ENCODE measurements around the gene DHRS3.
"Not testable (repeated sequence)": the region's sequence is repeated elsewhere in the genome, so short reads cannot be mapped to it uniquely, and the experiment has no call there.

Gene DHRS3

DNA sequence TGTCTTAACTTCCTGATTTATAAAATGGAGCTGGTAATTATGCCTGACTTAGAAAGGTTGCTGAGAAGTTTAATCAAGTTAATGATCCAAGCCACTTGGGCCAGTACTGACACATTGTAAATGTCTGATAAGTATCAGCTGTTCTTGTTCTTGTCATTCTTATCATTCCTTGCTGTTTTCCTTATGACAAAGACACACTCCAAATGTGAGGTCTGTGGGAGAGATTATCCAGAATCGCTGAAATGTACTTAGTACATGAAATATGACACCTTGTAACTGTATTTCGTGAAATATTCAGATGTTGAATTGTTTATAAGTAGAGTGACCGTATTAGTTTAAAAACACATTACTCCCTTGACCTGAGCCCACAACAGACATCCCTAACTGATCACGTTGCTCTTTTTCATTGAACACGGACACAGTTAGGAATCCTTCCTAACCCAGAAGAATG, 32.0 kb upstream of the DHRS3 start:
- Histone ChIP-seq H3K9me3 (ENCODE audit: control insufficient read depth, low read length) (no peaks in the 10 kb centered on the region), H4K91ac (ENCODE audit: low read length) (no peak overlapping the region), H3K9ac (ENCODE audit: low read length) (no peak overlapping the region), H3K27ac (ENCODE audit: low read length, poor library complexity, severe bottlenecking) (peak overlapping the region; percentile 57), H2AFZ (ENCODE audit: low read depth, low read length) (no peak overlapping the region), H3K23ac (ENCODE audit: low read length in 2 of 2) (no peak overlapping the region), H4K8ac (ENCODE audit: low read length) (no peak overlapping the region), H3K36me3 (ENCODE audit: control insufficient read depth in 1 of 2, insufficient read depth in 2 of 2, low read depth in 1 of 2, low read length in 2 of 2) (no peaks in the 10 kb centered on the region), H3K18ac (ENCODE audit: low read depth in 1 of 2, low read length in 2 of 2) (no peak overlapping the region), H3K4ac (ENCODE audit: low read depth in 1 of 2, low read length in 2 of 2) (no peak overlapping the region), H2AK5ac (ENCODE audit: low read length, severe bottlenecking) (no peak overlapping the region), H2BK5ac (ENCODE audit: low read depth, low read length, poor library complexity, severe bottlenecking) (no peak overlapping the region), H2BK15ac (ENCODE audit: low read depth, poor library complexity, severe bottlenecking) (no peak overlapping the region), H3K4me3 (ENCODE audit: insufficient read depth in 1 of 2, low read depth in 1 of 2, low read length in 2 of 2) (no peak overlapping the region), H3K4me2 (ENCODE audit: low read length, poor library complexity, severe bottlenecking) (no peak overlapping the region), H3K79me1 (replicated peaks; ENCODE audit: low read length, poor library complexity, severe bottlenecking) (no peaks in the 10 kb centered on the region), H2BK120ac (ENCODE audit: low read depth, low read length) (no peak overlapping the region), H3K4me1 (ENCODE audit: control insufficient read depth, insufficient read depth, low read depth, low read length) (peaks cover 3% of the 10 kb centered on the region), H2BK12ac (ENCODE audit: low read length in 2 of 2) (no peak overlapping the region), H3K27me3 (ENCODE audit: control insufficient read depth in 1 of 2, insufficient read depth in 1 of 2, low read length in 2 of 2) (peaks cover 0 to 33% of the 10 kb centered on the region in 2 experiments), H3K14ac (ENCODE audit: low read length in 2 of 2) (no peak overlapping the region)
- WGBS: 81% methylated on average over 2 of the region's 5 CpGs
- DNase-seq: no peak

DNA sequence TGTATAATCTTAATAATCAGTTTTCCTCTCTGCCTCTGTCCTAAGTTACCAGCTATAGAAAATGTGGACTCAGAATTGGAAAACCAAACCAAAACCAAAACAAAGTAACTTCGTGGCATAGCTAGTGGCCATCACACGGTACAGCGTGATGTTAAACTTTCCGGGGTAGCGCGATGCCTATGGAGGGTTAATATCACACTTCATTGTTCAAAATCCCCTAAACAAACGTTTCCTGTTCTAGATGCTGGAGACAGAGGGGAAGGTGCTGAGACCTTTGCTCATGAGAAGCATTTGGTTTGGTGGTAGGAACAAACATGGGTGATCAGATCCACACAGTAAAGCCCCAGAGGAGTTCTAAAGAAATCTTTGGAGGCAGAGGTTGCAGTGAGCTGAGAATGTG, 30.7 kb upstream of the DHRS3 start:
- Histone ChIP-seq H3K36me3 (ENCODE audit: control insufficient read depth in 1 of 2, insufficient read depth in 2 of 2, low read depth in 1 of 2, low read length in 2 of 2) (no peaks in the 10 kb centered on the region), H4K91ac (ENCODE audit: low read length) (no peak overlapping the region), H3K9ac (ENCODE audit: low read length) (no peak overlapping the region), H2BK12ac (ENCODE audit: low read length in 2 of 2) (no peak overlapping the region), H2AK5ac (ENCODE audit: low read length, severe bottlenecking) (no peak overlapping the region), H2BK5ac (ENCODE audit: low read depth, low read length, poor library complexity, severe bottlenecking) (no peak overlapping the region), H3K4me1 (ENCODE audit: control insufficient read depth, insufficient read depth, low read depth, low read length) (peaks cover 3% of the 10 kb centered on the region), H2BK15ac (ENCODE audit: low read depth, poor library complexity, severe bottlenecking) (no peak overlapping the region), H3K23ac (ENCODE audit: low read length in 2 of 2) (no peak overlapping the region), H3K27ac (ENCODE audit: low read length, poor library complexity, severe bottlenecking) (no peak overlapping the region), H3K18ac (ENCODE audit: low read depth in 1 of 2, low read length in 2 of 2) (no peak overlapping the region), H2BK120ac (ENCODE audit: low read depth, low read length) (no peak overlapping the region), H3K4me3 (ENCODE audit: insufficient read depth in 1 of 2, low read depth in 1 of 2, low read length in 2 of 2) (no peak overlapping the region), H3K4me2 (ENCODE audit: low read length, poor library complexity, severe bottlenecking) (no peak overlapping the region), H3K14ac (ENCODE audit: low read length in 2 of 2) (no peak overlapping the region), H3K27me3 (ENCODE audit: control insufficient read depth in 1 of 2, insufficient read depth in 1 of 2, low read length in 2 of 2) (peaks cover 0 to 42% of the 10 kb centered on the region in 2 experiments), H4K8ac (ENCODE audit: low read length) (no peak overlapping the region), H3K9me3 (ENCODE audit: control insufficient read depth, low read length) (no peaks in the 10 kb centered on the region), H3K4ac (ENCODE audit: low read depth in 1 of 2, low read length in 2 of 2) (no peak overlapping the region), H3K79me1 (replicated peaks; ENCODE audit: low read length, poor library complexity, severe bottlenecking) (no peaks in the 10 kb centered on the region), H2AFZ (ENCODE audit: low read depth, low read length) (no peak overlapping the region)
- DNase-seq: no peak
- 0% methylated on average over 1 of the region's 7 CpGs for WGBS

DNA sequence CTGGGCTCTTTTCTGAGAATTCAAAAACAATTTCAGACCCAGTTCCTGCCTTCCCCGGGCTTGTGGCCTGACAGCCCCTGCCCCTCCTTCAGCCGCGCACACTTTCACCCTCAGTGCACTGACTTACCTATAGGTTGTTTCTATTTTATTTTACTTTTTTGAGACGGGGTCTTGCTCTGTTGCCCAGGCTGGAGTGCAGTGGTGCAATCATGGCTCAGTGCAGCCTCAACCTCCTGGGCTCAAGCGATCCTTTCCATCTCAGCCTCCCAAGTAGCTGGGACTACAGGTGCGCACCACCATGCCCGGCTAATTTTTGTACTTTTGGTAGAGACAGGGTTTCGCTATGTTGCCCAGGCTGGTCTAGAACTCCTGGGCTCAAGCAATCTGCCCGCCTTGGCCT, 27.4 kb upstream of the DHRS3 start:
- not testable (repeated sequence) for DNase-seq; H3K18ac ChIP-seq (ENCODE audit: low read depth in 1 of 2, low read length in 2 of 2); H2AK5ac ChIP-seq (ENCODE audit: low read length, severe bottlenecking); H2BK12ac ChIP-seq (ENCODE audit: low read length in 2 of 2); H4K8ac ChIP-seq (ENCODE audit: low read length); H3K9me3 ChIP-seq (ENCODE audit: control insufficient read depth, low read length); H2BK15ac ChIP-seq (ENCODE audit: low read depth, poor library complexity, severe bottlenecking); H3K23ac ChIP-seq (ENCODE audit: low read length in 2 of 2); H3K4me3 ChIP-seq (ENCODE audit: insufficient read depth in 1 of 2, low read depth in 1 of 2, low read length in 2 of 2); H3K79me1 ChIP-seq (replicated peaks; ENCODE audit: low read length, poor library complexity, severe bottlenecking); H2BK120ac ChIP-seq (ENCODE audit: low read depth, low read length); H3K9ac ChIP-seq (ENCODE audit: low read length); H2AFZ ChIP-seq (ENCODE audit: low read depth, low read length); H3K4me2 ChIP-seq (ENCODE audit: low read length, poor library complexity, severe bottlenecking); H3K4me1 ChIP-seq (ENCODE audit: control insufficient read depth, insufficient read depth, low read depth, low read length); H3K14ac ChIP-seq (ENCODE audit: low read length in 2 of 2); H3K36me3 ChIP-seq (ENCODE audit: control insufficient read depth in 1 of 2, insufficient read depth in 2 of 2, low read depth in 1 of 2, low read length in 2 of 2); H2BK5ac ChIP-seq (ENCODE audit: low read depth, low read length, poor library complexity, severe bottlenecking); H3K27ac ChIP-seq (ENCODE audit: low read length, poor library complexity, severe bottlenecking); H3K4ac ChIP-seq (ENCODE audit: low read depth in 1 of 2, low read length in 2 of 2); H4K91ac ChIP-seq (ENCODE audit: low read length)
- peaks cover 0 to 39% of the 10 kb centered on the region in 2 experiments for H3K27me3 ChIP-seq (ENCODE audit: control insufficient read depth in 1 of 2, insufficient read depth in 1 of 2, low read length in 2 of 2)
- WGBS: 94% methylated on average over 9 of the region's 9 CpGs

DNA sequence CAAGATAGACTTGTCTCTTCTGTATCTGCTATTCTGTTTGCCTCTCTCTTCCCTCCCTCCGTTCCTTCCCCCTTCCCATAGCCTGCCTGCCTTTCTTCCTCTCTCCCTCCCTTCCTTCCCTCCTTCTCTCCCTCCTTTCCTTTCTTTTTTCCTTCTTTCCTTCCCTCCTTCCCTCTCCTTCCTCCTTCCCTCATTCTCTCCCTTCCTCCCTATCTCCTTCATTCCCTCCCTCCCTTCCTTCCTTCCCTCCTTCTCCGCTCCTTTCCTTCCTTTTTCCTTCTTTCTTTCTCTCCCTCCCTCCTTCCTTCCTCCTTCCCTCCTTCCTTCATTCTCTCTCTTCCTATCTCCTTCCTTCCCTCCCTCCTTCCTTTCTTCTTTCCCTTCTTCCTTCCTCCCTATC, 26.8 kb upstream of the DHRS3 start:
- Histone ChIP-seq H2AFZ (ENCODE audit: low read depth, low read length) (no peak overlapping the region), H4K91ac (ENCODE audit: low read length) (no peak overlapping the region), H3K9ac (ENCODE audit: low read length) (no peak overlapping the region), H2BK15ac (ENCODE audit: low read depth, poor library complexity, severe bottlenecking) (no peak overlapping the region), H3K14ac (ENCODE audit: low read length in 2 of 2) (no peak overlapping the region), H2BK12ac (ENCODE audit: low read length in 2 of 2) (no peak overlapping the region), H2BK120ac (ENCODE audit: low read depth, low read length) (no peak overlapping the region), H3K27me3 (ENCODE audit: control insufficient read depth in 1 of 2, insufficient read depth in 1 of 2, low read length in 2 of 2) (peaks cover 0 to 34% of the 10 kb centered on the region in 2 experiments), H3K27ac (ENCODE audit: low read length, poor library complexity, severe bottlenecking) (no peak overlapping the region), H3K23ac (ENCODE audit: low read length in 2 of 2) (no peak overlapping the region), H3K9me3 (ENCODE audit: control insufficient read depth, low read length) (peaks cover 9% of the 10 kb centered on the region), H3K4ac (ENCODE audit: low read depth in 1 of 2, low read length in 2 of 2) (no peak overlapping the region), H3K36me3 (ENCODE audit: control insufficient read depth in 1 of 2, insufficient read depth in 2 of 2, low read depth in 1 of 2, low read length in 2 of 2) (no peaks in the 10 kb centered on the region), H3K4me1 (ENCODE audit: control insufficient read depth, insufficient read depth, low read depth, low read length) (peaks cover 3% of the 10 kb centered on the region), H3K4me2 (ENCODE audit: low read length, poor library complexity, severe bottlenecking) (no peak overlapping the region), H4K8ac (ENCODE audit: low read length) (no peak overlapping the region), H2AK5ac (ENCODE audit: low read length, severe bottlenecking) (no peak overlapping the region), H3K4me3 (ENCODE audit: insufficient read depth in 1 of 2, low read depth in 1 of 2, low read length in 2 of 2) (no peak overlapping the region), H2BK5ac (ENCODE audit: low read depth, low read length, poor library complexity, severe bottlenecking) (no peak overlapping the region), H3K18ac (ENCODE audit: low read depth in 1 of 2, low read length in 2 of 2) (no peak overlapping the region), H3K79me1 (replicated peaks; ENCODE audit: low read length, poor library complexity, severe bottlenecking) (no peaks in the 10 kb centered on the region)
- DNase-seq: no peak
- 74% methylated on average over 2 of the region's 2 CpGs for WGBS
